ENCODE data around the gene ASB2.

- TF ChIP-seq CTCF (IDR thresholded peaks at IDR 0.05; ENCODE audit: borderline replicate concordance, extremely low read depth, low read length, poor library complexity, severe bottlenecking) (no peak), EZH2 (IDR thresholded peaks at IDR 0.05; ENCODE audit: borderline replicate concordance, low read depth, low read length, severe bottlenecking) (no peak)
Measured at GRCh38 chr14:93973607-93974006, 2.8 kb downstream of the ASB2 start.

Measured in DND-41 (cell line).